ENCODE results near the gene ABAT.
"Not testable (repeated sequence)": the region's sequence is repeated elsewhere in the genome, so short reads cannot be mapped to it uniquely, and the experiment has no call there.

ABAT gene

DNA sequence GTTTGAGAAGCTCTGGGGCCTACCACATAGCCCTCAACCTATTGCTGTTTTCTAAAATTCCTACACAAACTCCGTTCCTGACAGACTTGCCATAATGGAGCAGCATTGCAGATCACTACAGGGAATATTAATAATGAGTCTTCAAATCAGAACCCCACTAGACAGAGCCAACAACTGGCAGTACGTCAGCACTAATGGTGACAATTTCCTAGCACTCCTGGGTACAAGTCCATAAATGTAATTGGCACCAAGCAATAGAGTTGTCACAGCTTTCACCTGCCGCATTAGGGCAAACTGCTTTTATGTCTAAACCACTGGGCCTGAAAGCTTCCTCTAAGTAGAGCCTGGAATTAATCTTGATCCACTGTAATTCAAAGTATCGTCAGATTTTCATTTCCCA lies 25.5 kb upstream of the ABAT start:
- in situ Hi-C loops (cut with MboI; ENCODE audit: low sequenced_read_pairs): no loop called here

DNA sequence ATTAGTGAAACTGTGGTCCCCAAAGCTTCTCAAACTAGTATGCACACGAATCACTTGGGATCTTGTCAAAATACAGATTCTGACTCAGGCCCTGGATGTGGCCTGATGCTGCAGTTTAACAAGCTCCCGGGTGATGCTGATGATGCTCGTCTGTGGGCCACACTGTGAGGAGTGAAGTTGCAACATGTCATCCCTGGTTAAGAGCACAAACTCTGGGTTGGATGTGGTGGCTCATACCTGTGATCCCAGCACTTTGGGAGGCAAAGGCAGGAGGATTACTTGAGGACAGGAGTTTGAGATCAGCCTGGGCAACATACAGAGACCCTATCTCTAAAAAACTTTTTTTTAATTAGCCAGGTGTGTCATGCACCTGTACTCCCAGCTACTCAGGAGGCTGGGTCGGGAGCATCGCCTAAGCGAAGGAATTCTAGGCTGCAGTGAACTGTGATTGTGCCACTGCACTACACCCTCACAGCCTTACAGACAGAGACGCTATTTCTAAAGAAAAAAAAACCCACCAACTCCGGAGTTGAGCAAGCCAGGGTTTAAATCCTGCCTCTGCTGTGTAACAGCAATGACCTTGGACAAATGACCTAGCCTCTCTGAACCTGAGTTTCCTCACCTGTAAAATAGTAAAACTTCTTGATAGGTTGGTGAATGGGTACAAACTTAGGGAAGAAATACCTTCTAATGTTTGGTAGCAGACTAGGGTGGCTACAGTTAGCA lies 24.4 kb upstream of the ABAT start:
- in situ Hi-C loops (cut with MboI; ENCODE audit: low sequenced_read_pairs): no loop called here

- in situ Hi-C loops (cut with MboI; ENCODE audit: low sequenced_read_pairs): not testable (repeated sequence)
Observed at GRCh38 chr16:8651958-8652357, 22.5 kb upstream of the ABAT start.

GRCh38 chr16:8655184-8655717 lies 19.2 kb upstream of the ABAT start:
- in situ Hi-C loops (cut with MboI; ENCODE audit: low sequenced_read_pairs): loop anchor here (5.0 kb wide), 1 partner anchor 88 kb away; no protein-coding TSS in a partner anchor

DNA sequence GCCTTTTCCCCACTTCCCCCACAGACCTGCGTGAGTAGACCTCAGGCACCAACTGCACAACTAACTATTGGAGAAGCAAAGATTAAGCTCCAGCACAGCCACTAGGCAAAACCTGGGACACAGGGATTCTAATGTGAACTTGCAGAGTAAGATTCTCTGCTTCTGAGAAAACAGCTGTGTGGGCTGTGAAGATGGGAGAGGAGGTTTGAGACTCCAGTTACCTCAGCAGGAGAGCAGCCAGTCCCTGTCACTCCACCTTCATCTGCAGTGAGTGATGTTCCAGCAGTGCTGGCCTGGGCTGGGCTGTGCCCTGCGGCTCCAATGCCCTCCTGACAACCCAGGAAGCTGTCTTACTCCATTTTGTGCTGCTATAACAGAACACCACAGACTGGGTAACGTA lies 18.0 kb upstream of the ABAT start:
- in situ Hi-C loops (cut with MboI; ENCODE audit: low sequenced_read_pairs): loop anchor here (5.0 kb wide), 1 partner anchor 89 kb away; no protein-coding TSS in a partner anchor

DNA sequence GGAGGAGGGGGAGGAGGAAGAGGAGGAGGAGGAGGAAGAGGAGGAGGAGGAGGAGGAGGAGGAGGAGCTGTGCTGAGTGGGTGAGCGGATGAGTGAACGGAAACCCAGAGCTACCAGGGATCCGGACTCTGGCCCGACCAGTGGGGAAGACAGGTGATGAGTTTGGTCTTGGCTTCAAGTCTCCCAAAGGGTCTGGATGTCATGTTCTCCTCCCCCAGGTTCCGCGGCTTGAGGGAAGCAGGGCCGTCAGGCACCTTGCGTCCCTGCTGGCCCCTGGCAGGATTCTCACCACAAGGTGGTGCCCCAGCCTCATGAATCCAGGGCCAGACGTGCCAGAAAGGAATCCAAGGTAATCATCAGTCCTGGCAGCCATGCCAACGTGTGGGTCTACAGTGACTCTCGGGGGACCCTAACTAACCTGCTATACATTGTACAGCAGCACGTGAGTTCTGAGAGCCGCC lies 13.5 kb upstream of the ABAT start:
- in situ Hi-C loops (cut with MboI; ENCODE audit: low sequenced_read_pairs): no loop called here

DNA sequence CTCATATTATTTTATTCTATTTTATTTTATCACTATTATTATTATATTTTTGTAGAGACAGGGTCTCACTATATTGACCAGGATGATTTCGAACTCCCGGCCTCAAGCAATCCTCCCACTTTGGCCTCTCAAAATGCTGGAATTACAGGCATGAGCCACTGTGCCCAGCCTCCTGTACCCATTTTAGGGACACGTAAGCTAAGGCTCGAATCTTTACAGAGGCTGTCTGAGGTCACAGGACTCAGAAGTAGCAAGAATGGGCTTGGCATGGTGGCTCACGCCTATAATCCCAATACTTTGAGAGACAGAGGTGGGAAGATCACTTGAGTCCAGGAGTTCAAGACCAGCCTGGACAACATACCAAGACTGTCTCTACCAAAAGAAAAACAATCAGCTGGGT lies 12.7 kb upstream of the ABAT start:
- in situ Hi-C loops (cut with MboI; ENCODE audit: low sequenced_read_pairs): no loop called here

- in situ Hi-C loops (cut with MboI; ENCODE audit: low sequenced_read_pairs): no loop called here
Observed at GRCh38 chr16:8663192-8664089, 11.0 kb upstream of the ABAT start.

- in situ Hi-C loops (cut with MboI; ENCODE audit: low sequenced_read_pairs): no loop called here
Observed at GRCh38 chr16:8665529-8665928, 8.9 kb upstream of the ABAT start.

GRCh38 chr16:8667492-8667891 lies 6.9 kb upstream of the ABAT start:
- in situ Hi-C loops (cut with MboI; ENCODE audit: low sequenced_read_pairs): no loop called here

- in situ Hi-C loops (cut with MboI; ENCODE audit: low sequenced_read_pairs): no loop called here
Observed at GRCh38 chr16:8668113-8668512, 6.3 kb upstream of the ABAT start.

- in situ Hi-C loops (cut with MboI; ENCODE audit: low sequenced_read_pairs): no loop called here
Observed at GRCh38 chr16:8669481-8669880, 4.9 kb upstream of the ABAT start.

DNA sequence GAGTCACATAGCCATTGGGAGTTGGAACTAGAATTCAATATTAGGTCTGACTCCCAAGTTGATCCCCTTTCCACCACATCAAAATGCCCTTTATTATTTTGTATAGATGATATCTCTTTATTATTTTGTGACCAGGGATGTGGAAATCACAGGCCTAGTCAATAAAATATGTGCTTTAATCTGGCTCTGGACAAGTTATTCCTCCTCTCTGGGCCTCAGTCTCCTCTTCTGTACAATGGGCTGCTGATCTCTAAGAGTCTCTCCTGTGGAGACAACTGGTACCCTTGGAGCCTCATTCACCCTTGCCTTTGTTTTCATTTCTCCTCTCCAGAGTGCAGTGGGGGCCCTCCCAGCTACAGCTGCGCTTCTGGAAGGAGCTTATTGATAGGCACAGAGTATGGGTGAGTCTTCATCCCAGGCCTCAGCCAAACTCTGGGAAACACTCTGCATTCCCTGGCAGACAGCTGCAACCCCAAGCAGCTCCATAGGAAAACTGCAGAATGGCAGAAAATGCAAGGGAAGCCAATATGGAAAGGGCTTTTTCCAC lies 4.3 kb upstream of the ABAT start:
- in situ Hi-C loops (cut with MboI; ENCODE audit: low sequenced_read_pairs): no loop called here

- in situ Hi-C loops (cut with MboI; ENCODE audit: low sequenced_read_pairs): no loop called here
Observed at GRCh38 chr16:8673611-8674412, 605 bp upstream of the ABAT start.

- in situ Hi-C loops (cut with MboI; ENCODE audit: low sequenced_read_pairs): no loop called here
Observed at GRCh38 chr16:8675183-8676159, 1.1 kb downstream of the ABAT start.

- in situ Hi-C loops (cut with MboI; ENCODE audit: low sequenced_read_pairs): no loop called here
Observed at GRCh38 chr16:8676160-8676547, 1.7 kb downstream of the ABAT start.

GRCh38 chr16:8676737-8677375 lies 2.4 kb downstream of the ABAT start:
- in situ Hi-C loops (cut with MboI; ENCODE audit: low sequenced_read_pairs): no loop called here

DNA sequence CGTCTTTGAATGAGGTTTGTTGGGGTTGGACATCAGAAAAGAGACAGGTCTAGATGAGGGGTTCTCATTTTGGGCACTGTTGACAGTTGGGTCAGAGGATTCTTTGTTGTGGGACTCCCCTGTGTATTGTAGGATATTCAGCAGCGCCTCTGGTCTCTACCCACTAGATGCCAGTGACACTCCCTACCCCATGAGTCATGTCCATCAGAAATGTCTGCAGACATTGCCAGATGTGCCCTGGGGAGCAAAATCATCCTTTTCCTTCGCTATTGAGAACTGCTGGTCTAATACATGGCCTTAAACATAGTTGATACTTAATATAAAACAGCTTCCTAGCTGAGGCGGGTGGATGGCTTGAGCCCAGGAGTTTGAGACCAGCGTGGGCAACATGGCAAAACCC lies 3.1 kb downstream of the ABAT start:
- in situ Hi-C loops (cut with MboI; ENCODE audit: low sequenced_read_pairs): no loop called here
